HG03095 (cell line): ENCODE measurements around the gene CKMT2.

ENCODE experiments used
- ATAC-seq: cut with Tn5 transposase; IDR thresholded peaks from one replicate; pipeline ENCODE4 v1.9.1; 2021; ENCODE audit warnings: moderate library complexity; ENCODE audit not compliant: unreplicated experiment

The CKMT2 gene

DNA sequence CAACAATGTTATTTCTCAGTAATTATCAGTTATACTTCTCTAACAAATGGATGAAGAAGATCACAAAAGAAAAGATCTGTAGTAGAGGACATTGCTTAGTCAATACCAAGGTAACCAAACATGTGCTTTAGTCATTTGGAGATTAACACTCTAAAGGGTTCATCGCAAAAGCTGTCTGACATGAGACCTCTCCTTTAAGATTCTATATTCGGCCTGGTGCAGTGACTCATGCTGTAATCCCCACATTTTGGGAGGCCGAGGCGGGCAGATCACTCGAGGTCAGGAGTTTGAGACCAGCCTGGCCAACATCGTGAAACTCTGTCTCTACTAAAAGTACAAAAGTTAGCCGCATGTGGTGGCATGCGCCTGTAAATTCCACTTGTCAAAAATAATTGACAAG, 18.3 kb upstream of the CKMT2 start:
- no peak for ATAC-seq

- ATAC-seq: no peak
Observed at GRCh38 chr5:81216152-81216551, 17.0 kb upstream of the CKMT2 start.

DNA sequence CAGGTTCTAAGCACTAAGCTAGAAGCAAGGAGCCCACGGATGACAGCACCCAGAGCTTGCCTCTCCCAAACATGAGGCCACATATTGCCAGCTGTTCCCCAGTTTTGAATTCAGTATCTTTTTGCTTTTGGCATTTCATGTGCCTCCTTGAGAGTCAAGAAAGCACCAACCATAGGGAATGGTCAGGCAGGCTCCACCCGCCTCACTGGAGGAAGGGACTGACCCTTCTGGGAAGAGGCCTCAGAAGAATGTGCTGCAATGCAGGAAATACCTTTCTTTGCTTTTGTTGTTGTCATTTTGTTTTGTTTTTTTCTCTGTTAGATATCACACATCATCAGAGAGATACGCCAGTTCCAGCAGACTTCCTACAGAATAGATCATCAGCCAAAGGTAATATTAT, 13.7 kb upstream of the CKMT2 start:
- ATAC-seq: no peak

- no peak for ATAC-seq
Observed at GRCh38 chr5:81222285-81222684, 10.8 kb upstream of the CKMT2 start.

GRCh38 chr5:81225463-81225862, 7.7 kb upstream of the CKMT2 start:
- no peak for ATAC-seq

DNA sequence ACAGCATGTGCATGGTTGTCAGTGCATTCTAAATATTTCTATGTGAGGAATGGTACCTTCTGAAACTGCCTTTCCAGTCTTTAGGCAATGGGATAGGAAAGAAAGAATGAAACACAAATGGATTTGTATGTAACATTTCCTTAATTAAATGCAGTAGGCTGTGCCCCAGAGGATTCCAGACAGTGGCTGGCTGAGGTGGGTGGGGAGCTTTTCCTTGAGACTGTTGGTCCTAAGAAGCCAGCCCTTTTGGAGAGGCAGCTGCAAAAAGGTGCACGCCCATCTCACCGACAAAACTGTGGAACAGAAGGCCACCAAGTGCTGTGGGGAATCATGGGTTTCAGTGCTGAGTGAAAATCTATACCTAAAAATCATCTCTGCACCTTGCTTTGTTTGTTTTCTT, 6.8 kb upstream of the CKMT2 start:
- ATAC-seq: no peak

GRCh38 chr5:81226949-81227348, 6.2 kb upstream of the CKMT2 start:
- ATAC-seq: no peak

GRCh38 chr5:81228084-81228483, 5.0 kb upstream of the CKMT2 start:
- ATAC-seq: no peak

DNA sequence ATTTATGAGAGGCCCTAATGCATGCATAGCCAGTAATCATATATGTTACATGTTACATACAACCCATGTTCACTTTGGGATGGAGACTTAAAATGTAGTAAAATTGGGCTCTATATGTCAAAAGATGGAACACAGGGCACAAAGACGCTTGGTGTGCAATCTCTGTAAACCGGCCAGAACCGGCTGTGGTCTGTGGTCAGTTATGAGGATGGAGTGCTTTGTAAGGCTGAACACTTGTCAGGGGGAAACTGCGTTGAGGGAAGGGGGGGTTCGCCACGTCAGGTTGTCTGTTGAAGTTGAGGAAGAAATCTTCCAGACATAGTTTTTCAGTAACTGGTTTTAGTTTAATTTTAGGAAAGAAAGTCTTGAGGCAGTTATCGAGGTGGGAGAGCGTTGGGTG, 2.7 kb upstream of the CKMT2 start:
- no peak for ATAC-seq

DNA sequence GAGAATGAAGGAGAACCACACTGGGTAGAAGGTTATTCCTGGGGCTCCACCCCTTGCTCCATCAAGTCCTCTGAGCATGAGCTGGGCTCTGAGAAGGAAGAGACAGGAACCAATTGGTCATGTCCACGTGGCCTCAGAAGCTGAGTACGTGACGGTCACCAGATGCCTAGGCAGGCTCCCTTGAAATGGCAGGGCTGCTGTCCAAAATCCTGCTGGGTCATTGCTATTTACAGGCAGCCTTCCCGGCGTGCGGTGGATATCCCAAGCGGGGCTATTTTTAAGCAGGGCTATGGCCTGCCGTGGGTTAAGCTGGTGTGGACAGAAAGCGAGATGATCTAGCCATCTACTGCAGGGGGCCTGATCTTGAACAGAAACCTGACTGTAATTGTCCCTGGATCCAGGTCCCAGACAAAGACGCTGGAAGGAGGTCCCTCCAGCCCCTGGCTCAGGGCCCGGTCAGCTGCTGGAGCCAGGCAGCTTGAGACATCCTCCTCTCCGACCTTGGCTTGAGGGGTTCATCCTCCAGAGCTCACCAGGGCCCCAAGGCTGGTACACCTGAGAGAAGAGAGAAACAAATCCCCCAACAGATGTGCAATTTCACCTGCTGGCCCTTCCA, 550 bp upstream of the CKMT2 start:
- no peak for ATAC-seq

- no peak for ATAC-seq
Observed at GRCh38 chr5:81234299-81234698, 1.2 kb downstream of the CKMT2 start.

DNA sequence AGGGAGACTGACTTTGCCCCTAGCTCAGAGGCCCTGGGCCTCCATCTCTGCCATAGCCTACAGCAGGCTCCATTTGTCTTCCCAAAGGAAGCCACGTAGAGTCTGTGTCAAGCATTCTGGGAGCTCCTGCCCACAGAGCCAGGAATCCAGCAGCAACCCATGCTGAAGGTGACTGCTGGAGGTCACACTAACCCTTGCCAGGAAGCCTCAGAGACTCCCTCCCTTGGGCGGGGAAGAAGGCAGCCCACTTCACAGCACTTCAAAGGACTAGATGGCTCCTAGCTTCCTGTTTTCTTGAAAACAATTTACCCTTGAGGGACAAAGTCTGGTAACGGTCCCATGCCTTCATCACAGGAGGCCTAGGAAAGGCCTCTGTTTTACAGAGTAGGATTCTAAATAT, 1.7 kb downstream of the CKMT2 start:
- no peak for ATAC-seq

- no peak for ATAC-seq
Observed at GRCh38 chr5:81235287-81236072, 2.4 kb downstream of the CKMT2 start.

DNA sequence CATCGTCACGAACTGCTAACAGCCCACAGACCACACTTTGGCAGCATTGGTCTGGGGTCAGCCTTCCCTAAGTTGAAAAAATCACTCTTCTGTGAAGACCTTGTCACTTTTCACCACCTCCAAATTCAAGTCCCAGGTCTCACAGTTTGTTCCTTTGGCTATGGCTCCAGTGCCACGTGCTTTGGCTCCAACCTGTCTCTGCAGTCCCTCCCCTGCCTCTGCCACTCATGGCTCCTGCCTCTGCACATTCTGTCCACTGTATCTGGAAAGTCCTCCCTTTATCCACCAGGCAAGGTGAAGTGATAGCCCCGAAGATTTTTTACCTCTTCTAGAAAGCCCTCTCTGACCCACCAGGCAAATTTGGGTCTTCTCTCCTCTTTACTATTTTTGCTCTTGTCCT, 5.3 kb downstream of the CKMT2 start:
- ATAC-seq: no peak

DNA sequence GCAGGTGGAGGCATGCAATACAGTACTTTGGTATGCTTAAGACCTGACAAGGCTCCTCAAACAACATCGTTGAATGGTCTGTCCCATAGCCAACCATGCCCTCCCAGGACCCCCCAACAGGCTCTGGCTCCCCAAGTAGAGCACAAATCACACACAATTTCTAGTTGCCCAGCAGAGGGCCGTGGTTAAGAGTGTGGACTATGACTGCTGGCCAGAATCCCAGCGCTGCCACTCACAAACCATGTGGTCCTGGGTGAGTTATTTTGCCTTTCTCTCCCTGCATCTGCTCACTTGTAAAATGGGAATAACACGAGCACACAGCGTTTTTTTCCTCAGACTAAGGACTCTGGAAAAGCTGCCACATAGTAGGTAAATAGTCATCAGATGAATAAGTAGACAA, 6.5 kb downstream of the CKMT2 start:
- no peak for ATAC-seq

DNA sequence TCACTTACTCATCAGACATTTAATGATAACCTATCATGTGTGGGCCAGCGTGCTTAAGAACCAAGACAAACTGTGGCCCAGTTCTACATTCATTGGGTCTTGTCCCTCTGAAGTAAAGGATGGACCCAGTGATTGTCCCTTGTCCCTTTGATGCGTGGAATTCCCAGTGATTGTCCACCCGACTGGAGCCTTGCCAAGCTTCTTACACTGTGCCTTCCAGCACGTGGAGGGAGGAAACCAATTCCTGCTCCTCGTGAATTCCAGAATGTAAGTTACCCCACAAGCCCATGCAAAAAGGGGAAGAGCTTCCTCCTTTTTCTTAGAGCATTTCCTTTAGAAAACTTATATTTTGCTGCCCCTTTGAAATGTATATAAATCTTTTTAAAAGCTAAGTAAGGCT, 7.9 kb downstream of the CKMT2 start:
- ATAC-seq: no peak

- ATAC-seq: no peak
Observed at GRCh38 chr5:81241961-81242648, 9.0 kb downstream of the CKMT2 start.

DNA sequence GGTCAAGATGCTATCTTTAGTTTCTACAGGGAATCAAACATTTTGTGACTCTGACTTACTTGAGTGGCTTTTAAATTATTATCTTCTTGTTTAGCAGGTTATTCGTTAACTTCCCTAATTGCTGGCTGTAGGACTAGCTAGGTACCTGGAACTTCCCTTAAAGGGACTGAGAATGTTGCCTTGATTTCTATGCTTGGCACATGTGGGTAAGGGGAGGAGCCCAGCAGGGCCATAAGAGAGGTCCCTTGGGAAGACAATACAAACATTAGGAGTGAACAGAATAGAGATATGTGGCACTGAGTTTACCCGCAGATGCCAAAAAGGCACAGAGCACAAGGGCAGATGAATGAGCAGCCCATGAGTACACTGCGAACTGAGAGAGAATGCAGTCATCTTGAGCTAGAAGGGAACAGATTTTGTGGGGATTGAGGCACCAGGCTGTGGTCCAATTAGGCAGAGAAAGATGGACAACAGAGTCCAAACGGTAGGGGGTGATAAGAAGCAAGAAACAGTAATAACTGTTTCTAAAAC, 9.8 kb downstream of the CKMT2 start:
- no peak for ATAC-seq

GRCh38 chr5:81244451-81244850, 11.3 kb downstream of the CKMT2 start:
- ATAC-seq: no peak

DNA sequence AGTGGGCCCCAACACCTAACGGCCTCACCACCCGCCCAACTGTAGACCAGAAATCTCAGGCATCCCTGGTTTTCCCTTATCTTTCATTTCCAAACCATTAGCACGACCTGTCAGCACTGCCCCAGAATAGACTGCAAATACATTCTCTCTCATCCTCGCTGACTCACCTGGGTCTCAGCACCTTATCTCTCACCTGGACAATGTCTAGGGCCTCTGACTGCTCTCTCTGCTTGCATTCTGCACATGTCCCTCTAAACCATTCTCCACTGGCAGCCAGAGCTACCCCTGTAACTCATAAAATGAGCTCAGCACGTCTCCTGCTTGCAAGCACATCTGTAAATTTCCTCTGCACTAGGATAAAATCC, 12.7 kb downstream of the CKMT2 start:
- ATAC-seq: no peak

DNA sequence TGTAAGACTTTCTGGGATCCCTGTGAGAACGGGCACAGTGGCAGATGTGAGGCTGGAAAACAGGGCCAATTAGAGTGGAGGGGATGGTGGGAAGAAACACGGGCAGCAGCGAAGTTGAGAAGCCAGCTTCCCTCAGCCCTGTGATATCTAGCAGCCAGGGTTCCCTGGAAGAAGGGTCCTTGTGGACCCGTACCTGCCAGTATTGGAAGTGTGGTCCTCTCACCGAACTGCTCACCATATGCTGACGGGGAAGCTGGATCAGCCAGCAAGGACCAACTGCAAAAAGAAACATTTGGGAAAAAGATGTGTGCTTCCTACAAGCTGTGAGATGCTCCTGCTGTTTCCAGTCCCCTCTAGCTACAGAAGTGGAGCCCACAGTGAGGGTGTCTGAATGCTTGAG, 13.6 kb downstream of the CKMT2 start:
- no peak for ATAC-seq

DNA sequence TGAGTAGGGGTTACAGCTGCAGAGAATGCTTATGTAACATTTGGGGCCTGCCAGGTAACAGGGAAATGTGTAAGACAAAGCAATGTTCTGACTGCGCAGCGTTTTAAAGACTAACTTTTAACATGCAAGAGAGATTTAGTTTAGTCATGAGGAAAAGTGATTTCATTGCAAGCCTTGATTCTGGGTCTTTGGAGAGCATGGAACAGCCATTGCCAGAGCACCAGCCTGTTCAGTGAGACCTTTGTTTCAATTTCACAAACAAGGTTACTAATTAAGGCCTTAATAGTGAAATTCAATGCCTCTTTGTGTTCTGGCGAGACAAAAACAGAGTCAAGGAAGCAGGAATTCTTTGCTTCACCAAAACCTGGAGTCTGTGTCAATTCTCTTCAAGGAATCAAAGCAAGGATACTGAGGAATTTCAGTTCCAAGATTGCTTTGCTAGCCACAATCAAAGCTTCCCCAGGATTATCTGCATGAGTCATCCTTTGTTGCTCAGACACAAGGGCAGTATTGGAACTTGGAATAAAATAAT, 14.4 kb downstream of the CKMT2 start:
- ATAC-seq: no peak
